K562 (cell line): Measurements from ENCODE around the gene PTPN5. TPM values are rescaled to one million over a fixed set of nuclear protein-coding genes. Genes with fewer than 3 reads are reported as not detected.
"Not testable (repeated sequence)": the region's sequence is repeated elsewhere in the genome, so short reads cannot be mapped to it uniquely, and the experiment has no call there.

Experiments
- ATF4 ChIP-seq: fragments of 450-650 bp; formaldehyde crosslinking; IDR thresholded peaks from 2 replicates; pipeline ENCODE4 v1.4.0; 2022; ENCODE audit warnings: mild to moderate bottlenecking, moderate library complexity
- CREB5 ChIP-seq: fragments of 250-450 bp; sonication (Bioruptor Pico); IDR thresholded peaks from 2 replicates; pipeline ENCODE4 v1.5.0; 2020; ENCODE audit warnings: mild to moderate bottlenecking
- CTBP1 ChIP-seq: fragments of 450-650 bp; IDR thresholded peaks from 2 replicates; pipeline ENCODE4 v1.6.1; 2016; ENCODE audit warnings: borderline replicate concordance
- DDX20 ChIP-seq: fragments of 450-650 bp; IDR thresholded peaks from 2 replicates; pipeline ENCODE4 v1.6.1; 2016; ENCODE audit warnings: missing genetic modification characterization, low read depth, mild to moderate bottlenecking, missing compliant biosample characterization, moderate library complexity
- DMBX1 ChIP-seq: fragments of 250-450 bp; sonication (Bioruptor Pico); IDR thresholded peaks from 2 replicates; pipeline ENCODE4 v1.8.0; 2022; ENCODE audit warnings: inconsistent platforms, mild to moderate bottlenecking, moderate library complexity, borderline replicate concordance
- GTF2A2 ChIP-seq: IDR thresholded peaks from 2 replicates; pipeline ENCODE4 v1.6.1; 2016; ENCODE audit warnings: mild to moderate bottlenecking, missing genetic modification characterization, missing compliant biosample characterization
- HOMEZ ChIP-seq: fragments of 250-450 bp; sonication (Bioruptor Pico); IDR thresholded peaks from 2 replicates; pipeline ENCODE4 v1.4.0; 2020; ENCODE audit warnings: mild to moderate bottlenecking, moderate library complexity
- ID3 ChIP-seq, 2 experiments: fragments of 250-450 bp in 1 of 2; fragments of 450-650 bp in 1 of 2; sonication (Bioruptor Pico) in 1 of 2; IDR thresholded peaks; 2 replicates each; pipeline versions ENCODE4 v1.6.1 to v1.8.0; 2016 to 2021; ENCODE audit warnings: mild to moderate bottlenecking in 2 of 2, moderate library complexity in 2 of 2, missing compliant biosample characterization in 1 of 2, missing genetic modification characterization in 1 of 2
- KLF13 ChIP-seq: fragments of 450-650 bp; IDR thresholded peaks from 2 replicates; pipeline ENCODE4 v1.6.1; 2016; ENCODE audit warnings: missing genetic modification characterization, low read depth, mild to moderate bottlenecking, missing compliant biosample characterization, moderate library complexity, borderline replicate concordance
- NR2C2 ChIP-seq, 2 experiments: fragments of 200-800 bp in 1 of 2; sonication (Bioruptor generic) in 1 of 2; sonication (generic) in 1 of 2; formaldehyde crosslinking in 1 of 2; IDR thresholded peaks; 2 replicates each; pipeline versions ENCODE4 v1.6.1 to v1.8.0; 2016 to 2022; ENCODE audit warnings: mild to moderate bottlenecking in 1 of 2, missing compliant biosample characterization in 1 of 2, missing genetic modification characterization in 1 of 2, missing genetic modification reagents in 1 of 2
- SMAD4 ChIP-seq: fragments of 250-450 bp; sonication (Bioruptor Pico); conservative IDR thresholded peaks from 2 replicates; pipeline ENCODE4 v1.8.0; 2021; ENCODE audit warnings: inconsistent platforms, mild to moderate bottlenecking, moderate library complexity
- SMARCA4 ChIP-seq: fragments of 450-650 bp; IDR thresholded peaks from 2 replicates; pipeline ENCODE4 v1.6.1; 2016
- SMARCA5 ChIP-seq: fragments of 450-650 bp; IDR thresholded peaks from 2 replicates; pipeline ENCODE4 v1.6.1; 2016
- TCF15 ChIP-seq: fragments of 250-450 bp; sonication (Bioruptor Pico); IDR thresholded peaks from 2 replicates; pipeline ENCODE4 v1.8.0; 2022; ENCODE audit warnings: moderate library complexity, mild to moderate bottlenecking, inconsistent platforms
- TEAD2 ChIP-seq: fragments of 450-650 bp; IDR thresholded peaks from 2 replicates; pipeline ENCODE4 v1.6.1; 2016; ENCODE audit warnings: missing genetic modification characterization, control low read depth, missing compliant biosample characterization
- VEZF1 ChIP-seq: fragments of 200-800 bp; sonication (Bioruptor generic); IDR thresholded peaks from 2 replicates; pipeline ENCODE4 v1.6.1; 2017; ENCODE audit warnings: missing genetic modification characterization, missing compliant biosample characterization
- ZNF239 ChIP-seq: fragments of 250-450 bp; sonication (Bioruptor Pico); IDR thresholded peaks from 2 replicates; pipeline ENCODE4 v1.4.0; 2020; ENCODE audit warnings: mild to moderate bottlenecking
- ZNF561 ChIP-seq: fragments of 450-650 bp; formaldehyde crosslinking; conservative IDR thresholded peaks from 2 replicates; pipeline ENCODE4 v1.4.0; 2020; ENCODE audit warnings: mild to moderate bottlenecking, moderate library complexity
- ZNF707 ChIP-seq: fragments of 250-450 bp; sonication (Bioruptor Pico); conservative IDR thresholded peaks from 2 replicates; pipeline ENCODE4 v1.8.0; 2022; ENCODE audit warnings: inconsistent platforms, mild to moderate bottlenecking, moderate library complexity
- ZSCAN32 ChIP-seq: fragments of 450-650 bp; formaldehyde crosslinking; IDR thresholded peaks from 2 replicates; pipeline ENCODE4 v1.4.0; 2020; ENCODE audit warnings: mild to moderate bottlenecking, moderate library complexity
- polyA plus RNA-seq, 8 experiments: library from polyadenylated mRNA; depleted of rRNA in 4 of 8; stranded (reverse) in 5 of 8; unstranded in 3 of 8; fragments of >200 nt; fragmentation: Nextera tagmentation in 2 of 8; fragmentation: Illumina TruSeq in 1 of 8; extraction: Ambion mirVana in 2 of 8; extraction: Trizol in 1 of 8; gene quantifications; 2 replicates each; pipeline versions ENCODE4 v1.2.1 to v1.2.3, GENCODE V29; 2011 to 2014; ENCODE audit warnings: inconsistent platforms in 1 of 8, missing spikeins in 1 of 8
- total RNA-seq, 7 experiments: library from RNA; depleted of rRNA in 6 of 7; stranded (reverse); fragments of >200 nt in 6 of 7; fragmentation: Illumina TruSeq in 2 of 7; extraction: Trizol in 2 of 7; gene quantifications; 2 replicates each; pipeline versions ENCODE4 v1.2.1 to v1.2.3, GENCODE V29; 2011 to 2021; ENCODE audit warnings: low replicate concordance in 1 of 7

Gene PTPN5
- total and polyA plus RNA-seq, 9 of the 15 experiments (the other 6 are each of a cell fraction or from before 2014, with no cell fraction given) = not detected

- TF ChIP-seq ZNF707 (CRISPR knock-in tag) (peak; percentile 63; the same call in 1 of the 2 replicates), HOMEZ (CRISPR knock-in tag) (peak; percentile 81; the same call in 1 of the 2 replicates), SMARCA4 (peak; percentile 48; the same call in 1 of the 2 replicates), TEAD2 (tag) (peak; percentile 85), CREB5 (CRISPR knock-in tag) (0 out of 2 replicates have a peak, but pooled peaks have one; percentile 74), ATF4 (CRISPR knock-in tag) (peak; percentile 57), SMAD4 (CRISPR knock-in tag) (peak; percentile 95), KLF13 (tag) (0 out of 2 replicates have a peak, but pooled peaks have one; percentile 37), ZSCAN32 (CRISPR knock-in tag) (0 out of 2 replicates have a peak, but pooled peaks have one; percentile 53), GTF2A2 (tag) (peak; percentile 90), NR2C2 (tag; IDR thresholded peaks at IDR 0.05) (peak; percentile 81), ZNF561 (peak; percentile 72), CTBP1 (peak; percentile 42; the same call in 1 of the 2 replicates), TCF15 (CRISPR knock-in tag) (peak; percentile 78; the same call in 1 of the 2 replicates), VEZF1 (CRISPR knock-in tag) (peak; percentile 39; the same call in 1 of the 2 replicates), ID3 (CRISPR knock-in tag; IDR thresholded peaks at IDR 0.05) (peak; percentile 68; the same call in 1 of the 2 replicates), ID3 (tag; IDR thresholded peaks at IDR 0.05) (peak; percentile 99), DDX20 (tag) (peak; percentile 95), ZNF239 (CRISPR knock-in tag) (peak; percentile 82), SMARCA5 (peak; percentile 20; the same call in 1 of the 2 replicates), DMBX1 (peak; percentile 98)
- TF ChIP-seq NR2C2 (CRISPR knock-in tag; IDR thresholded peaks at IDR 0.05) = not testable (repeated sequence)
Observed at GRCh38 chr11:18691467-18692140, 100.0 kb downstream of the PTPN5 start (continued).
